ENCODE measurements around the gene GDPD5. TPM values are rescaled to one million over a fixed set of nuclear protein-coding genes. Genes with fewer than 3 reads are reported as not detected.

GDPD5 gene
- total RNA-seq, 1 donor from 2014 or later, result 8.4 TPM

DNA sequence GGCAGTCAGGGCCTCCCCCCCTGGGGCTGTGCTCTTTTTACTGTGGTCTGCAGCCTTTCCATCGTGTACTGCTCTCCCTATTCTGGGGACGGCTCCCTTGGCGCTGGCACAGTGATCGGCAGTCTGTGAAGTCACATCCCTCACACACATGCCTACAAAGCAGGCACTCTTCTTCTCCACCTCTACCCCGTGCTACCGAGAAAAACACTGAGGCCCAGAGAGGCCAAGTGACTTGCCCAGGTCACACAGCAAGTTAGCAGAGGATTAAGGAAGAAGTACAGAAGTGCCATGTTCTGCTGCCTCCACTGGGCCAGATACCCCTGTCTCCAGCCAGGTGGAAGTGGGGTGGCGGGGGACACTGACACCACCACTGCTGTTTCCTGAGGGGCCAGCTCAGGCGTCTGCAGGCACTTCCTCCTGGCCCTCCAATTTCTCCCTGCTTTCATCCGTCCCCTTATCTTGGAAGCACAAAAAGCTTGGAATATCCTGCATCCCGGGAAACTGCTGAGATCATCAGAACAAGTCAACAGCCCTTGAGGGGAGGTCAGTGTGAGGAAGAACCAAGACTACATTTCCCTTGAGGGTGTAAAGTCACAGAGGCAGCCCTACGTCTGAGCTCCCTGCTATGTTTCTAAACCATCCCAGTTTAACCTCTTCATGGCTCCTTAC lies 62.5 kb downstream of the GDPD5 start:
- intact Hi-C loops (cut with micrococcal nuclease), result no loop called here
- no peak for DNase-seq

DNA sequence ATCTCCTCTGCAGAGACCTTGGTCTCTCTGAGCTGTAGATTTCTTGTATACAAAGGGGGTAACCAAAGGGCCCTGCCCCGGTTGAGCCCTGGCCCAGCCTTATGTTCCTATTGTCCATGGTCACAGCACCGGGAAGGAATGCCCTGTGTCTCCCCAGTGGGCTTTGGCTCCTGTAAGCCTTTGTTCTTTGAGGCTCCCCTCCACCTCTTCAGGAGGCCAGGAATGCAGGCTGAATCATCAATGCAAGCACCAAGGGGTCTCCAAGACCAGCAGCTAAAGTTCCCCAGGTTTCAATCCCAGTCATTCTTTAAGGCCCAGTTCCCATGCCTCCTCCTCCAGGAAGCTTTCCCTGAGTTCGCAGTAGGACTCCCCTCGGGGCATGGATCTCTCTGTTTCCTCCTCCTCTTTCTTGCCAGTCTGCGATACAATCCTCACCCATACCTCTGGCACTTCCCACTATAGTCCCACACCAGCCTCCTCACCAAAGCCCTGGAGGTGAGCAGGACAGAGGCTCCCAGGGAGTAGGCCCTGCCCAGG lies 63.6 kb downstream of the GDPD5 start:
- ATAC-seq, result no peak
- DNase-seq, result no peak
- intact Hi-C loops (cut with micrococcal nuclease), result no loop called here

More for the DNA sequence above, 62.5 kb downstream of the GDPD5 start:
- ATAC-seq, result no peak

DNA sequence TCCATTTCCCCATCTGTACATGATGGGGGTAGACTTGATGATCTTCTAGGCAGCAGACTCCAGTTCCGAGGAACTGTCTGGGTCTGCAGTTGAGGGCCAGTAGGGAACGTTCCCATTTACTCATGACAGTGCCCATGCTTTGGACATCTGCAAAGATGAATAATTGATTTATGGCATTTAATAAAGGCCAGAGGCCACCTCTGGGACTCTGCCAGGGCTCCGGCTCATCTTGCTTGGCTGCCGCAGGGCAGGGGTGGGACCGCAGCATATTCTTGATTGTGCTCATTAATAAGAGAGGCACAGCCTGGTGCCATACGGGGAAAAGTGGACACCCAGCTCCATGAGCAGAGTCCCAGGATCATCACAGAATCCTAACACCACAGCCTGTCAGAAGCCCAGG lies 64.6 kb downstream of the GDPD5 start:
- intact Hi-C loops (cut with micrococcal nuclease), result no loop called here
- ATAC-seq (no peak), DNase-seq (no peak)

DNA sequence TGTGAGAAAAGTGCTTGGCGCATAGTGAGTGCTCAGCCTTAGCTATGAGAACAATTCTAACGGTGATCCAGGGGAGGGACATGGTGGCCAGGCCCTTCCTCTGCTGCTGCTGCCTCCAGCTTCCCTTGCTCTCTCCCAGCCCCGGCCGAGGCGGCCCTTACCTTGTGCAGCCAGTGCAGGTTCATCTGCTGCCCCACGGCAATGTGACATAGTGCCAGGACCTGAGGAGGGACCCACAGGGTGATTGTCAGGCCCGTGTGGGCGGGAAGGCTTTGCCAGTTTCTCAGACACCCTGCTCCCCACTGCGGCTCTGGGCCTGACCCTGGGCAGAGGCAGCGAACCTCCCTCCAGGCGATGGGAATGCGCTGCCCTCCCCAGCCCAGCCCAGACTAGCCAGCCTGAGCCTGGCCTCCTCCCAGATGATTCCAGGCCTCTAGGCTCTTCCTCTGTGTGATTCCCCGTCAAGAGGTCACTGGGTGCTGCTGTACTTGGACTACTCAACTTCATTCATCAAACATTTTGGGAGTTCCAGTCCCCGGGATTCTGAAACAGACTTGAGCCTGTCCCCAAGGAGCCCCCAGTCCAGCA lies 69.1 kb downstream of the GDPD5 start:
- no peak for ATAC-seq
- intact Hi-C loops (cut with micrococcal nuclease), result no loop called here

DNA sequence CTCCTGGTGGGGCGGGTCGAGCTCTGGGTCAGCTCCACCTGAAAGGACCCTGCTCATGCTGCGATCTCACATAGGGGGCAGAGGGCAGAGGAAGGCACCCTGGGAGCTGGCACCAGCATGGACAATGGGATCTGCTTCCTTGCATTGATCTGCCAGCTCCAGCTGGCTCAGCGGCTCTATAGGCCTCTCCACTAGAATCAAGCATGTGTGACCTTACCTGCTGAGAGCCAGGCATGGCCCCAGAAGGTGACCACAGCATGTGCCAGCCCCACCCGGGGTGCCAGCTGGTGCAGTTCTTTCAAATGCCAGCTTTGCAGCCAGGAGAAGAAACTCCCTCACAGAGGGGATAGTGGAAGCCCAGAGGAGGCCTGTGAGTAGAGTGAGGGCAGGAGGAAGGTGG lies 70.8 kb downstream of the GDPD5 start:
- intact Hi-C loops (cut with micrococcal nuclease), result no loop called here
- no peak for ATAC-seq
- no peak for DNase-seq

More for the DNA sequence above, 69.1 kb downstream of the GDPD5 start:
- DNase-seq, result no peak

DNA sequence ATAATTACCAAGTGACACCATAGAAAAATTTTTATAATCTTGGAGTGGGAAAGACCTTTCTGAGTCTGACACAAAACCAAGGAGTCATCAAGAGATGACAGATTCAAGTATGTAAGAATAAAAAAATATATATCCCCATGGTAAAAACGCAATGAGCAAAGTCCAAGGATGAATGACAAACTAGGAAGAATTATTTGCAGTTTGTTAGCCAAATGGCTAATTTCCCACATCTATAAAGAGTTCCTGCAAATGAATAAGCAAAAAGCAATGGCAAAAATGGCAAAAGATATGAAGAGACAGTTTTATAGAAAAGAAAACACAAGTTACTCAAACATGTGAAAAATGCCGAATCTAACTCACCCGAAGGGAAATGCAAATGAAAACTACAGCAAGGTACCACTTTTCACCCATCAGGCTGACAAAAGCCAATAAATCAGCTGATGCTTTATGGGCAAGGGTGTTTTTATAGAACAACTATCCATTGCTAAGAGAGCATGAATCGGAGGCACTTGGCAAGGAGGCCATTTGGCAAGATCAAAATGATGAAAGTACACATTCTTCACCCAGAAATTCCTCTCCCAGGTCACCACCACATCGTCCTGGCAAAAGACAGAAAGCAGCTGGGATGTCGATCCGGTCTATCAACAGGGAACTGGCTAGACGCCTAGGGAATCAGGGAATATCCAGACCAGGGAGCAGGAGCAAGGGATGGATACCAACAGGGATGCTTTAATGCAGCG lies 71.7 kb downstream of the GDPD5 start:
- DNase-seq, result no peak
- intact Hi-C loops (cut with micrococcal nuclease), result no loop called here
- ATAC-seq, result no peak

DNA sequence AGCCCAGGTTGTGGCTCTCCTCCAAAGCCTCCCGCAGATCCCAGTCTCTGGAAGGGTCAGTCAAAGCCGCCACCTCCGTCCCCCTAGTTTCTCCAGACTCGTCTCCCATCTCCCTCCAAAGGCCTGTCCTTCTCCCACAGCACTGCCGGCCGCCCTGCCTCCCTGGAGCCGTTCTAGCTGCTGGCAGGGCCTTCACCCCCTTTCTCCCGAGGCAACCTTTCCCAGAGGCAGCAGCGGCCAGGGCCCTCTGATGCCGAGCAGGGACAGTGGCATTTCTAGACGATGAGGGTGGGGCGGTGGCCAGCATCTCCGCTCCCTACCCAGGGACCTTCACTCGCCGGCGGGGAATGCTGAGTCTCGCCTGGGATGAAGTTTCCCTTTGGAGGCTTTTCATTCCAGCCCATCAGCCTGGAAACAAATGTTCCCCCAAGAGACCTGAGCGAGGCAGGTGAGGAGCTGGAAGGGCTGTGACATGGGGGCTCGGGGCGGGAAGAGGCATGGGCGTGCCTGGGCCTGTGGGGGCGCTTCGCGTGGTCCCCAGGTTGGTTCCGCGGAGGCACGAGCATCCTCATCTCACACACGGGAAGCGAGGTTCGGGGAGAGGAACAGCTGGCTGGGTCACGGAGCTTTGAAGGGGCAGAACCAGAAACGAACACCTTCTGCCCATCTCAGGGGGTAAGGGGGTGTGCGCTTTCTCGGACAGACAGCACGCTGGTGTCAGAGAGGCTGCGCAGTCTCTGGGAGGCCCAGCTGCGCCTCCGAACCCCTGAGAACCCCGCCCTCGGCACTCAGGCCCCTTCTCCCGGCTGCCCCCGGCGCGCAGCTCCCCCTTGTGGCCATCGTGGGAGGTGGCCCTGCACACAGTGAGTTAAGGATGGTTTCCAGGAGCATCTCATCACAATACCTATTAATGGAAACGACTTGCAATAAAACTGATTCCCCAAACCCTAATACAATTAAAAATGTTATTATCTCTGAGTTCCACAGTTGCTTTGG lies 74.6 kb downstream of the GDPD5 start:
- no peak for ATAC-seq
- intact Hi-C loops (cut with micrococcal nuclease), result no loop called here
- DNase-seq, result no peak

DNA sequence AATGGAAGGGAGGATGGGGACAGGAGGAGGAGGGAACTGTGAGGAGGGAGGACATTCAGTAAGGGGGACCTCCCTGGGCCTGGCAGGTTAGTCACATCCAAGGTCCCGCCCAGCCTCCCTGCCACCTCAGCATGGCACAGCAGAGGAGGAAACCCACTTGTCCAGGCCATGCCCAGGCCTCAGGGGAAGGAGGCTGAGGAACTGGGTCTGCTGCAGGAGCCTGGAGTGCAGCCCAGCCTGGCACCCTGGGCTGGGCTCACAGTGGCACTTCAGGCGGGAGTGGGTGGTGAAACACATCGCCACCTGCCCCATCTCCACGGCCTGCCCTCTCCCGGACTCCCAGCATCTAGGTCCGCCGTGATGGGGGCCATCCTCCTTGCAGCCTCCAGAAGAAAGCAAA lies 75.5 kb downstream of the GDPD5 start:
- DNase-seq (no peak), ATAC-seq (no peak)
- intact Hi-C loops (cut with micrococcal nuclease), result no loop called here

DNA sequence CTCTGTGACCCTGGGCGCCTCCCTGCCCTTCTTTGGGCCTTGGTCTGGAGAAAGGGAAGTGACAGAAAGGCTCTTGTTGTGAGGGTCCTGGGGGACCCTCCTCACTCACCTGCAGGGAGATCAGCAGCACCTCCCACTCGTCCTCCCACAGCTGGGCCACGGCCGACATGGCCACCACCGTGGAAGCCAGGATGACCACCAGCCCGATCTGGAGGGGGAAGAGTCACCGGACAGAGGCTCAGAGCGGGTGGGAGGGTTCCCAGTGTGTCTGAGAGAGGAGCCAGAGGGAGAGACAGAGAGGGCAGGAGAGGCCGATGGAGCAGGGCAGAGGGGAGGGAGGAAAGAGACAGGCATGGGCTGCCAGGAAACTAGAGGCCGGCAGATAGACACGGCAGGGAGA lies 76.0 kb downstream of the GDPD5 start:
- DNase-seq (no peak), ATAC-seq (no peak)
- intact Hi-C loops (cut with micrococcal nuclease), result no loop called here

DNA sequence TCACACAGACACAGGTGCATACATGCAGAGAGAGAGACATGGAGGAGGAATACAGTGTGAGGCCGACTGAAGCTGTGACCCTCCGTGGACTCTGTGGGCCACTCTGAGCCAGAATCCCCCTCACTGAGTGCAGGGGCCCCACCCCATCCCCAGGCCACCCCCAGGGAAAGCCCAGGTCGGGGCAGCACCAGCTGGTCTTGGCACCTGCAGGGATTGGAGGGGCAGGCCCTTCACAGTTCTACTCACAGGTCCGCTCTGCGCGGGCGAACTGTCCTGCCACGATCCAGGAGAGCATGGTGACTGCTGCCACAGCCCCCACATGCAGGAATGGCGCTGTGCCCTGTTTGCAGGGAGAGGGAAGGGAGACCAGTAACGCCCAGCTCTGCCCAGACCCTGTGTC lies 76.5 kb downstream of the GDPD5 start:
- ATAC-seq (no peak), DNase-seq (no peak)
- intact Hi-C loops (cut with micrococcal nuclease), result no loop called here

DNA sequence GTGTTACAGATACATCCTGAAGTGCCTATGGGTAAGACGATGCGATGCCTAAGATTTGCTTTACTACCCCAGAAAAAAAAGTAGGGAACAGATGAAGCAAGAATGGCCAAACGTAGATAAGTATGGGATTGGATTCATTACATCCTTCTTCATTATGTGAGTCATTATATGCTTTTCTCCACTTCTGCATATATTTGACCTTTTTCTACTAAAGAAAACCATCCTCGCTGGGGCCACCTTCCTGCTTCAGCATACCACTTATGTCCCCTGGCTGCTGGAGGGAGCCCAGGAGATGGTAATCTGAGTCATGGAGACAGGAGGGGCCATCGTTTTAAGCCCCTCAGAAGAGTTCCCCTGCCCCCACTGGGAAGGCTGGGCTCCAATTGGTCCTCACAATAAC lies 78.3 kb downstream of the GDPD5 start:
- intact Hi-C loops (cut with micrococcal nuclease), result no loop called here
- no peak for DNase-seq
- no peak for ATAC-seq

DNA sequence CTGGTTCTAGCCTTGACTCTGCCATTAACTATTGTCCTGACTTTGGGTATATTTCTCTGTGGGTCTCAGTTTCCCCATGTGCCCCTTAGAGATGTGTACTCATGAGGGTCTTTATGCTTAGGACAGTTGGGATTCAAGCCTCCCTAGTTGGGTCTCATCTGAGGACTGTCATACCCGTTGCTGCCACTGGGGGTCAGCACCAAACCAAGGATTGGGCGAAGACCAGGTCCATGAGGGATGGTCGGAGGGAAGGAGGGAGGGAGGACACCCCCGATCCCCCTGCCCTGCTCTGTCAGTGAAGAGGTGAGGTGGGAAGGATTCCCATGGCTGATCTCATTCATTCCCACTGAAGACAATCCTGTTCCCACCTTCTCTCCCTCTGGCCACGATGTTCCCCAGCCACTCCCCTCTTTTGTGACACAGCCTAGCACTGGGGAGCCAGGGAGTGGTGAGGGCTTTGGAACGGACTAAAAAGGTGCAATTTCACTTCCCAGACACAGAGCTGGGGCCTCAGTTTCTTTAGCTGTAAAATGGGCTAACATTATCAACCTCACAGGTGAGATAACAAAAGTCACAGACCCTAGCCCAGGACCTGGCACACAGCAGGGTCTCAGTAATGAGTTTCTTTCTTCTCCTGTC lies 80.3 kb downstream of the GDPD5 start:
- DNase-seq (peak; percentile 82), ATAC-seq (peak; percentile 68)
- intact Hi-C loops (cut with micrococcal nuclease), result no loop called here

DNA sequence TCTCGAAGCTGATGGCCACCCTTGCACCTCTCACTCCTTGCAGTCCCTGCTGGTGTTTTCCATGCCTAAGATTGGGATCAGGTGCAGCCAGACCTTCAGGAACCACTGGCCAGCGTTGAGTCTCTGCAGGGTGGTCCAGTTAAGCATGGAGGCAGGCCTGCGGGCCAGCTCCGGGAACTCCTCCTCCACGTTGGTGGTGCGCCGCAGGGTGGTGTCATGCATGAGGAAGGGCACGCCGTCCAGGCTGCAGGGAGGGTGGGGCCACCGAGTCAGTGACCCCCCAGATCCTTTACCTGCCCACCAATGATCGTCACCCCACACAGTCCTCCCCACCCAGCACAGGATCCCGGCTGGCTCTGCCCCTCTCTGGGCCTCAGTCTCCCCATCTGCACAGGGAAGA lies 82.7 kb downstream of the GDPD5 start:
- intact Hi-C loops (cut with micrococcal nuclease), result loop anchor here (2.0 kb wide), 1 partner anchor 90 kb away; no protein-coding TSS in a partner anchor
- ATAC-seq (no peak), DNase-seq (no peak)

DNA sequence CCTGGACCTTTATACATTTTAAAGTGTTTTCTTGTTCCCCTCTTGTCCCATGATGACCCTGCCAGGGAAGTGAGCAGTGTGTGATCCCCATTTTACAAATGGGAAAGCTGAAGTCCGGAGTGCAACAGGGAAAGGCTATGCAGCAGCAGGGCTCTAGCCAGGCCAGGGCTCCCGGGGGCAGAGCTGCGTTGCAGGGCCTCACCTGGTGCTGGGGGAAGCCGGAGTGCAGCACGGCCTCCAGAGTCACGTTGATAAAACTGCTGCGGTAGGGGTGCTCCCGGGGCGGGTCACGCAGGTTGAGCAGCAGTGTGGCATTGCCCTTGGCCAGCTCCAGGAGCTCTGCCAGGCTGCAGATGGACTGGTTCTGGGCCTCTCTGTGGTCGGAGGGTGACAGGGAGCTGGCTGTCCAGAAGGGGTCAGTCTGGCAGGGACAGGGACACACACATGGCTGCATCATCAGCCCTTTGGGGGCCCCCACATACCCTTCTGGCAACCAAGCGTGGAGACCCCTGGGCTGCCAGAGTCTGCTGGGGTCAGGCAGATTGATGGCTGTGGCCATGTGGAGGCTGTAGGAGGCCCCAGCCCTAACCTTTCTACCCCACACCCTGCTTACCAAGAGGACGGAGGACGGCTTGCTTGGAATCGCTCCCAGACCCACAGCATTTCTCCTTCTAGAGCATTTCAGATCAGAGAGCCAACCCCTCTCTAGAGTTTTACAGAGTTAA lies 83.4 kb downstream of the GDPD5 start:
- ATAC-seq (no peak), DNase-seq (no peak)
- intact Hi-C loops (cut with micrococcal nuclease), result loop anchor here (2.0 kb wide), 1 partner anchor 90 kb away; no protein-coding TSS in a partner anchor

DNA sequence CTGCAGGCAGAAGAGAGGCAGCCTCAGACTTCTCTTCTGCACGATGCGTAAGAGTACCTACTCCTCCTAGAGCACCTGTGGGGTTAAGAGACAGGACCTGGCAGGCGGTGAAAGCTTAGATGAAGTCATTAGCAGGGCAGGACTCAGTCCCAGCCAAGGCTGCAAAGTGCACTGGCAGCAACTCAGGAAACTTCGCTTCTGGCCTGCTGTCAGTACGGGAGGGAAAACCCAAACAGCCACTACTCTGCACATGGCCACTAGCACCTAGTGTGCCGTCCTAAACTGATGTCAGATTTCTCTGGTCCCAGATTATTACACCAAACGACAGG lies 84.0 kb downstream of the GDPD5 start:
- ATAC-seq, result peak; percentile 81
- DNase-seq, result peak; percentile 54
- intact Hi-C loops (cut with micrococcal nuclease), result loop anchor here (2.0 kb wide), 1 partner anchor 91 kb away; no protein-coding TSS in a partner anchor

DNA sequence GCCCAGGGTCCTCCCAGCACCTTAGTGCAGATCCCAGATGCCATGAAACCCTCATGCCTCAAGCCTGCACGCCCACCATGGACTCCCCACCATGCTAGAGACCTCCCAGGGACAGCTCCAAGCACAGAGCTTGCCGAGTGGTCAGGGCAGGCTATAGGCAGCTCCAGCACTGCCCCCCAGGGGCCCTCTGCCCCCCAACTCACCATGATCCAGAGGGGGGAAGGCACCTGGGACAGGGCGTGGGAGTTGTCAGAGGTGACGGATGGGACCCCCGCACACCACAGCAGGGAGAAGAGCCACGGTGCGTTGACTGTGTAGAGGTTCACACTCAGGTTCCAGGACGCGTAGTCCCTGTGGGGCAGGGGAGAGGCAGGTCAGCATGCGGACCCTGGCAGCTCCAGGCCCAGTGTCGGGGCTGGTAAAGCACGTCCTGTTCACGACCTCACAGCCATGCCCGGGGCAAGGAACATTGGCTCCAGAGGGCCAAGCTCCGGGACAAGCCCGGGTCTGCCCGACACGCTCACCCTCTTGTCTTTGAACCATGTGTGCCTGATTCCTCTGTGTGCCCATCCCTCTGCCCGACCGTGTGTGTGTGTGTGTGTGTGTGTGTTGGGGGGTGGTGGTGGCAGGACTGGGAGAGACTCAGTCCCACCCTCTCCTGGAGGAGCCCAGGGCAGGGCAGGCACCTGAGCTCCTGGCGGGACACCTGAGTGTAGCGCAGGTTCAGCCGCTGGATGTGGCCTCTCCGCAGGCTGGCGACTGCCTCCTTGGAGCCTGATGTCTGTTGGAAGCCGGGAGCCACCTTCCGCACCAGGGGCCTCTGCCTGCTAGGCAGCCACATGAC lies 84.6 kb downstream of the GDPD5 start:
- ATAC-seq, result no peak
- intact Hi-C loops (cut with micrococcal nuclease), result no loop called here
- no peak for DNase-seq

DNA sequence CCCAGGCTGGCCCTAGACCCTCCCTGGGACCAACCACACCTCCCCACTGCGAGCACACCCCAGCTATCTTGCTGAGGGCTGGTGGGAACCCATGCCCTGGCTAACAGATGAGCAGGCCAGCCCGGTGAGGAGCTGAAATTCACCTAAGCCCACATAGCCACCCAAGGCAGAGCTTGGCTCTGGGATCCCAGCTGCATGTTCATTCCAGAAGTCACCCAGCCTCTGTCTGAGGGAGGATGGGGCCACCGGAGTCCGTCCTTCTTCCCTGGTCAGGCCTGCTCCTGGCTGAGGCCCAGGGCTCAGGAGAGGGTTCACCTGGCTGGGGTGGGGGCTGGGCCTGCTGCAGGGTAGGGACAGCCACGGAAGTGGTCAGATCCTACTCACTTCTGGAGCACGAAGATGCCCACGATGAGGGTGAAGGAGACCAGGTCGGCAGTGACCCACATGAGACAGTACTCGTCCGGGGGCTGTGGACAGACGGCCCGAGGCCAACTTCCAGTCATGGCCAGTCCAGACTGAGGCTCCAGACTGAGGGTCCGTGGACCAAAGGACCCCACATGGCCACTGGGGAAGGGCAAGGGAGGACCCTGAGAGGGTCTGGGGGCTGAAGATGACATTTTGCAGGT lies 86.1 kb downstream of the GDPD5 start:
- DNase-seq, result no peak
- intact Hi-C loops (cut with micrococcal nuclease), result no loop called here
- no peak for ATAC-seq

Data from left ventricle myocardium superior (tissue), 1 donor.